Measurements from ENCODE around the gene NFIA. TPM values are rescaled to one million over a fixed set of nuclear protein-coding genes. Genes with fewer than 3 reads are reported as not detected.

Gene NFIA
- polyA plus RNA-seq, 1 donor (not counting 4 experiments of a cell fraction or from before 2014, with no cell fraction given) = 14.7 TPM

GRCh38 chr1:61271412-61271789, 189.0 kb downstream of the NFIA start:
- H2AFZ ChIP-seq (ENCODE audit: control insufficient read depth, low read length) = no peak overlapping the region
- no peaks in the 10 kb centered on the region for H3K27me3 ChIP-seq (ENCODE audit: control insufficient read depth, extremely low read depth, insufficient read depth, low read length)
- peaks cover 1% of the 10 kb centered on the region for H3K79me2 ChIP-seq (ENCODE audit: control insufficient read depth, insufficient read depth, low read length)
- no peaks in the 10 kb centered on the region for H3K36me3 ChIP-seq (ENCODE audit: control insufficient read depth in 2 of 2, extremely low read depth in 1 of 2, insufficient read depth in 2 of 2, low read length in 2 of 2)
- no peak overlapping the region for H3K4me2 ChIP-seq (ENCODE audit: control insufficient read depth, extremely low read depth, insufficient read depth, low read depth, low read length)
- no peaks in the 10 kb centered on the region for H3K9me1 ChIP-seq (ENCODE audit: control insufficient read depth, extremely low read depth, insufficient read depth, low read length)
- TF ChIP-seq CTCF (optimal IDR thresholded peaks at IDR 0.05 in 1 of 3, IDR thresholded peaks at IDR 0.05 in 1 of 3, conservative IDR thresholded peaks at IDR 0.05 in 1 of 3; ENCODE audit: extremely low read depth in 1 of 3, insufficient read depth in 2 of 3, low read length in 3 of 3) (no peak), EZH2 (IDR thresholded peaks at IDR 0.05; ENCODE audit: low read length) (no peak)
- peaks cover 19% of the 10 kb centered on the region for H3K4me1 ChIP-seq (ENCODE audit: control insufficient read depth, extremely low read depth, insufficient read depth, low read length)
- dilution Hi-C loops (cut with MboI; ENCODE audit: extremely low pct_ligation_motif_present, low sequenced_read_pairs) = no loop called here
- no peaks in the 10 kb centered on the region for H3K9me3 ChIP-seq (ENCODE audit: control insufficient read depth, low read depth, low read length)
- H3K4me3 ChIP-seq (ENCODE audit: control insufficient read depth in 2 of 3, extremely low read depth in 1 of 3, insufficient read depth in 2 of 3, low read depth in 1 of 3, low read length in 3 of 3) = no peak overlapping the region
- no peak overlapping the region for H3K9ac ChIP-seq (ENCODE audit: control insufficient read depth, extremely low read depth, insufficient read depth, low read length)
- FAIRE-seq (no peak), DNase-seq (ENCODE audit: low read depth, low spot score) (no peak)
- H3K27ac ChIP-seq (ENCODE audit: control insufficient read depth, insufficient read depth, low read length) = peak overlapping the region; percentile 29
- no peaks in the 10 kb centered on the region for H4K20me1 ChIP-seq (ENCODE audit: control insufficient read depth, extremely low read depth, insufficient read depth, low read length)

GRCh38 chr1:61273167-61273705, 190.9 kb downstream of the NFIA start:
- DNase-seq (ENCODE audit: low read depth, low spot score) = no peak
- no peak for FAIRE-seq
- Histone ChIP-seq H3K27ac (ENCODE audit: control insufficient read depth, insufficient read depth, low read length) (no peak overlapping the region), H3K79me2 (ENCODE audit: control insufficient read depth, insufficient read depth, low read length) (peaks cover 1% of the 10 kb centered on the region), H3K27me3 (ENCODE audit: control insufficient read depth, extremely low read depth, insufficient read depth, low read length) (no peaks in the 10 kb centered on the region), H3K4me3 (ENCODE audit: control insufficient read depth in 2 of 3, extremely low read depth in 1 of 3, insufficient read depth in 2 of 3, low read depth in 1 of 3, low read length in 3 of 3) (no peak overlapping the region), H3K36me3 (ENCODE audit: control insufficient read depth in 2 of 2, extremely low read depth in 1 of 2, insufficient read depth in 2 of 2, low read length in 2 of 2) (no peaks in the 10 kb centered on the region), H4K20me1 (ENCODE audit: control insufficient read depth, extremely low read depth, insufficient read depth, low read length) (no peaks in the 10 kb centered on the region), H2AFZ (ENCODE audit: control insufficient read depth, low read length) (no peak overlapping the region), H3K4me1 (ENCODE audit: control insufficient read depth, extremely low read depth, insufficient read depth, low read length) (peaks cover 13% of the 10 kb centered on the region), H3K9ac (ENCODE audit: control insufficient read depth, extremely low read depth, insufficient read depth, low read length) (no peak overlapping the region), H3K4me2 (ENCODE audit: control insufficient read depth, extremely low read depth, insufficient read depth, low read depth, low read length) (no peak overlapping the region), H3K9me1 (ENCODE audit: control insufficient read depth, extremely low read depth, insufficient read depth, low read length) (no peaks in the 10 kb centered on the region), H3K9me3 (ENCODE audit: control insufficient read depth, low read depth, low read length) (no peaks in the 10 kb centered on the region)
- TF ChIP-seq CTCF (optimal IDR thresholded peaks at IDR 0.05 in 1 of 3, IDR thresholded peaks at IDR 0.05 in 1 of 3, conservative IDR thresholded peaks at IDR 0.05 in 1 of 3; ENCODE audit: extremely low read depth in 1 of 3, insufficient read depth in 2 of 3, low read length in 3 of 3) (no peak), EZH2 (IDR thresholded peaks at IDR 0.05; ENCODE audit: low read length) (no peak)
- dilution Hi-C loops (cut with MboI; ENCODE audit: extremely low pct_ligation_motif_present, low sequenced_read_pairs) = no loop called here
